Epithelial cell of proximal tubule (primary cell): ENCODE results near the gene LIMK2. TPM values are rescaled to one million over a fixed set of nuclear protein-coding genes. Genes with fewer than 3 reads are reported as not detected.
"Not testable (repeated sequence)": the region's sequence is repeated elsewhere in the genome, so short reads cannot be mapped to it uniquely, and the experiment has no call there.

Experiments used
- DNase-seq: peaks from one replicate; pipeline ENCODE4 v3.0.0-alpha.2; 2011; ENCODE audit warnings: low read depth
- H3K4me3 ChIP-seq: 2 replicates; pipeline ENCODE4 v1.5.1; 2011; ENCODE audit warnings: low read depth, mild to moderate bottlenecking, low read length
- total RNA-seq: library from RNA; depleted of rRNA; stranded (reverse); fragments of >200 nt; gene quantifications from 2 replicates; pipeline ENCODE4 v1.2.3, GENCODE V29; 2015
- TF ChIP-seq, protein P1 (sequence below): conservative IDR thresholded peaks from 2 replicates; pipeline ENCODE4 v1.5.1; 2012; ENCODE audit warnings: low read depth, mild to moderate bottlenecking, low read length

Gene LIMK2
- total RNA-seq, result 26.5 and 30.5 TPM in 2 replicates

DNA sequence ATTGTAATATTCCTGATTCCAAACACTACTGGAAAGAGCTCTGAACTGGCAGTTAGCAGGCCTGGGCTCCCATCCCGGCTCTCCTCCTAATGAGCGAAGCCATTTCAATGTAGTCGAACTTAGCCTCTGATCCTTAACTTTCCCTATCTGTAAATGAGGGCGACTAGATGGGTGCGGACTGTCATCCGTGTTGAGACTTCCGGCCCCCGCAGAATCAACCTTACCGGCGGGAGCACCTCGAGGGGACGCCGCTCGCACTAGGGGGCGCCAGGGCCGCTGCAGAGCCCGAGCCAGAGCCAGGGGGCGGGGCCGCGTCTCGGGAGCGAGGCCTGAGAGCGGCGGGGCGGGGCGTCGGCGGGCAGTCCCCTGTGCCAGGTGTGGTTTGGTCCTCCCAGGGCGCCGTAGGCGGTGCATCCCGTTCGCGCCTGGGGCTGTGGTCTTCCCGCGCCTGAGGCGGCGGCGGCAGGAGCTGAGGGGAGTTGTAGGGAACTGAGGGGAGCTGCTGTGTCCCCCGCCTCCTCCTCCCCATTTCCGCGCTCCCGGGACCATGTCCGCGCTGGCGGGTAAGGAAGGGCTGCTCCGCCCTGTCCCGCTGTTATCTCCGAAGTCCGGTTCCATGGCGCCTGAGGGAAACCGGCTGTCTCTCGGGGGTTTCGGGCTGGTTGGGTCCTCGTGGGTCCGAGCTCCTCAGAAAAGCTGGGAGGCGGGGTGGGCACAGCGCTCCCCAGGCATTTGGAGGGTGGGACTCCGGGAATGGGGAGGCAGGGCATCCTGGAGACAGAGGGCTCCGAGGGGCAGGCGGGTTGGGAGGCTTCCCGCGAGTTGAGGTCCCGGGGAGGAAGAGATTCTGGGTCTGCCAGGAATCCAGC lies at the start of gene LIMK2:
LIMK2 (plus strand) TSS at position 437 of the 869 bp plus-strand sequence; CDS start at position 548, 111 bp downstream.
- no peak for DNase-seq
- peak within 1 kb of the TSS; percentile 98 for H3K4me3 ChIP-seq
- TF ChIP-seq, protein P1, sequence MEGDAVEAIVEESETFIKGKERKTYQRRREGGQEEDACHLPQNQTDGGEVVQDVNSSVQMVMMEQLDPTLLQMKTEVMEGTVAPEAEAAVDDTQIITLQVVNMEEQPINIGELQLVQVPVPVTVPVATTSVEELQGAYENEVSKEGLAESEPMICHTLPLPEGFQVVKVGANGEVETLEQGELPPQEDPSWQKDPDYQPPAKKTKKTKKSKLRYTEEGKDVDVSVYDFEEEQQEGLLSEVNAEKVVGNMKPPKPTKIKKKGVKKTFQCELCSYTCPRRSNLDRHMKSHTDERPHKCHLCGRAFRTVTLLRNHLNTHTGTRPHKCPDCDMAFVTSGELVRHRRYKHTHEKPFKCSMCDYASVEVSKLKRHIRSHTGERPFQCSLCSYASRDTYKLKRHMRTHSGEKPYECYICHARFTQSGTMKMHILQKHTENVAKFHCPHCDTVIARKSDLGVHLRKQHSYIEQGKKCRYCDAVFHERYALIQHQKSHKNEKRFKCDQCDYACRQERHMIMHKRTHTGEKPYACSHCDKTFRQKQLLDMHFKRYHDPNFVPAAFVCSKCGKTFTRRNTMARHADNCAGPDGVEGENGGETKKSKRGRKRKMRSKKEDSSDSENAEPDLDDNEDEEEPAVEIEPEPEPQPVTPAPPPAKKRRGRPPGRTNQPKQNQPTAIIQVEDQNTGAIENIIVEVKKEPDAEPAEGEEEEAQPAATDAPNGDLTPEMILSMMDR, result peak; percentile 75

DNA sequence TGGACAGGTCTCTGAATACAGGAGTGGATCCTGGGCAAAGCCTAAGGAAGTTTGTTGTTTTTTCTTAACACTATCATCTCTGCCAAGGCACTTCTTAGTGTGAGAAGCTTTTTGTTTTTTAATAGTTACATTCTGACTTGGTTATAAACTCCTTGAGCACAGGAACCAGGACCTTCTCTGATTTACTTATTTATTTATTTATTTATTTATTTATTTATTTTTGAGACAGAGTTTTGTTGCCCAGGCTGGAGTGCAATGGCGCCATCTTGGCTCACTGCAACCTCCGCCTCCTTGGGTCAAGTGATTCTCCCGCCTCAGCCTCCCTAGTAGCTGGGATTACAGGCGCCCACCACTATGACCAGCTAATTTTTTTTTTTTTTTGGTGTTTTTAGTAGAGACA lies 41.1 kb upstream of the LIMK2 start:
- DNase-seq, result no peak
- TF ChIP-seq, protein P1, result no peak
- H3K4me3 ChIP-seq, result no peak overlapping the region

GRCh38 chr22:31171734-31172133 lies 40.4 kb upstream of the LIMK2 start:
- not testable (repeated sequence) for H3K4me3 ChIP-seq, DNase-seq

- TF ChIP-seq, protein P1, result no peak
- H3K4me3 ChIP-seq, result no peak overlapping the region
- peak; percentile 85 for DNase-seq
These were observed 38.5 kb upstream of the LIMK2 start for GRCh38 chr22:31173386-31174145.

DNA sequence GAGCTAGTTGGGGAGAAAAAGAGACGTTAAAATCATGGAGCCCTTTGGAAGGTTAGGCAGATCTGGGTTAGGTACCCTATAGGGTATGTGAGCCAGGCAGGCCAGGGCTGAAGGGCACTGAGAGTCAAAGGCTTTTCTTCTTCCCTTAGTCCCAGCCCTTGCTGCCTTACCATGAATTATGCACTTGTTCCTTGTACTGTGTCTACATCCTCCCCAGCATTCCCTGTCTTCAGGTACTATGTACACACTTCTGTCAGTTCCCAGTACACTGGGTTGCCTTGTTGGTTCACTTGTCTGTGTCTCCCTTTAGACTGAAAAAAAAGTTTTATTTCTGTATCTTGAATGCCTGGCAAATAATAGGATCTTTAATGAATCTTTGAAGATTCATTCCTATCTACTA lies 35.2 kb upstream of the LIMK2 start:
- TF ChIP-seq, protein P1, result no peak
- no peak for DNase-seq
- no peak overlapping the region for H3K4me3 ChIP-seq

- no peak overlapping the region for H3K4me3 ChIP-seq
- TF ChIP-seq, protein P1, result no peak
- DNase-seq, result peak; percentile 76
These were observed 34.5 kb upstream of the LIMK2 start for GRCh38 chr22:31177420-31178162.

GRCh38 chr22:31178859-31179258 lies 33.2 kb upstream of the LIMK2 start:
- no peak for DNase-seq
- H3K4me3 ChIP-seq, result no peak overlapping the region
- TF ChIP-seq, protein P1, result no peak
